ENCODE data around the gene TUBGCP3. TPM values are rescaled to one million over a fixed set of nuclear protein-coding genes. Genes with fewer than 3 reads are reported as not detected.

TUBGCP3 gene
- total RNA-seq, 1 donor from 2014 or later: 14.0 TPM

DNA sequence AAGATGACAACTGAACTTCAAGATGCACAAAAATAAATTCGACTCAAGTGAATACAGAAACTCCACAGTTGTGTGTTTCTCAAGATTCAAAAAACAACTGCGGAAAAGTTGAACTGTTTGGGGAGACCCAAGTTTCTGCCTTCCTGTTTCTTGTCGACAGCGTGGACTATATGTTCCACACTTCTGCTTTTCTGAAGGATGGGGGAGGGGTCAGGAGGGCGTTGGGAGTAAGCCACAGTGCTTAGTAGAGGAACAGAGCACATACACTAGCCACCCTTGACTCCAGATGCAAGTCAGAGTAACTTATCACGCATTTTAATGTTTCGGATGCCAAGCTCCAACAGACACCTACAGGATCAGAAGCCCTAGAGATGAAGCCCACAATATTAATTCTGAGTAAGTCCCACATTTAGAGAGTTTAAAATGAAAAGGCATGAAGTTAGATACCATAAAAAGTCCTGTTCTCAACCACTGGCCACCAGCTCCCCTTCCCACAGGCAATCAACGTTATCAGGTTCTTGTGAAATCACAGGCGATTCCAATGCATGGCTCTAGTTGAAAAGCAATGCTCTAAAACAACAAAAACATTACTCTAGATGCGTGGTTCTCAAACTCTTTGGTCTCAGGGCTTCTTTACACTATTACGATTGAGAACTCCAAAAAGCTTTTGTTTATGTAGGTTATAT lies 4.2 kb downstream of the TUBGCP3 start:
- peaks cover 84% of the 10 kb centered on the region for H3K79me2 ChIP-seq (ENCODE audit: insufficient read depth, low read length)
- TF ChIP-seq CTCF (IDR thresholded peaks at IDR 0.05; ENCODE audit: insufficient read depth, low read depth, low read length): no peak
- TF ChIP-seq EZH2 (IDR thresholded peaks at IDR 0.05; ENCODE audit: insufficient read depth, low read length): no peak
- H3K27ac ChIP-seq (ENCODE audit: low read depth, low read length): no peak overlapping the region
- H3K36me3 ChIP-seq (ENCODE audit: insufficient read depth, low read length): no peaks in the 10 kb centered on the region
- no peaks in the 10 kb centered on the region for H3K27me3 ChIP-seq (ENCODE audit: insufficient read depth, low read length)
- Mint-ChIP-seq H3K4me1 (ENCODE audit: low read depth, unreplicated experiment) (peaks cover 5% of the 10 kb centered on the region), H3K27me3 (ENCODE audit: low read depth, unreplicated experiment) (no peaks in the 10 kb centered on the region), H3K9me3 (ENCODE audit: unreplicated experiment) (peaks cover 6% of the 10 kb centered on the region), H3K4me3 (ENCODE audit: unreplicated experiment) (no peak overlapping the region), H3K27ac (ENCODE audit: unreplicated experiment) (no peak overlapping the region), H3K36me3 (ENCODE audit: low read depth, unreplicated experiment) (peaks cover 3% of the 10 kb centered on the region)
- no peak overlapping the region for H2AFZ ChIP-seq (ENCODE audit: low read depth, low read length)
- no peak overlapping the region for H3K4me2 ChIP-seq (ENCODE audit: low read length)
- no peak overlapping the region for H3K9ac ChIP-seq (ENCODE audit: low read length)
- H4K20me1 ChIP-seq (ENCODE audit: insufficient read depth, low read length): peaks cover 37% of the 10 kb centered on the region
- no peak for DNase-seq (ENCODE audit: low read depth)
- H3K9me3 ChIP-seq (ENCODE audit: insufficient read depth, low read depth, low read length): no peaks in the 10 kb centered on the region
- peaks cover 9% of the 10 kb centered on the region for H3K4me1 ChIP-seq (ENCODE audit: insufficient read depth, low read length)
- no peak overlapping the region for H3K4me3 ChIP-seq (ENCODE audit: insufficient read depth, low read depth, low read length)
- no peak for FAIRE-seq

DNA sequence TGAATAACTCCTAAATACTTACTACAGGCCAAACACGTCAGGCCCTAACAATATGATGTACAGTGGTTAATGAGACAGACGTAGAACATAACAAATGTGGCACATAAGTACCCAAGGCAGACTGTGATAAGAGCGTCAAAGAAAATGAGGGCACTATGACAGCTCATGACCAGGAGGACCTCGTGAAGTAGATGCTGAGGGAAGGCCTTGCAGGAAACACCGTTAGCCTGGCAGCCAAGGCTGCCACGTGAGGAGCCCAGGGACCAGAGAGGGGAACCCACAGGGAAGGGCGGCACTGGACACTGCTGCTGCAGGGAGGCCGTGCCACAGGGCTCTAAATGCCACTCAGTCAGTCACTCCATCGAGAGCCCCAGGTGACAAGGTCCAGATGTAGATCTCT lies 5.7 kb downstream of the TUBGCP3 start:
- H3K4me2 ChIP-seq (ENCODE audit: low read length): no peak overlapping the region
- Mint-ChIP-seq H3K27ac (ENCODE audit: unreplicated experiment) (no peak overlapping the region), H3K4me3 (ENCODE audit: unreplicated experiment) (no peak overlapping the region), H3K9me3 (ENCODE audit: unreplicated experiment) (peaks cover 10% of the 10 kb centered on the region), H3K4me1 (ENCODE audit: low read depth, unreplicated experiment) (peaks cover 3% of the 10 kb centered on the region), H3K36me3 (ENCODE audit: low read depth, unreplicated experiment) (peaks cover 6% of the 10 kb centered on the region), H3K27me3 (ENCODE audit: low read depth, unreplicated experiment) (no peaks in the 10 kb centered on the region)
- H3K4me3 ChIP-seq (ENCODE audit: insufficient read depth, low read depth, low read length): no peak overlapping the region
- peaks cover 94% of the 10 kb centered on the region for H3K79me2 ChIP-seq (ENCODE audit: insufficient read depth, low read length)
- H3K9ac ChIP-seq (ENCODE audit: low read length): no peak overlapping the region
- H3K36me3 ChIP-seq (ENCODE audit: insufficient read depth, low read length): no peaks in the 10 kb centered on the region
- no peak for DNase-seq (ENCODE audit: low read depth)
- no peaks in the 10 kb centered on the region for H3K27me3 ChIP-seq (ENCODE audit: insufficient read depth, low read length)
- no peak overlapping the region for H3K27ac ChIP-seq (ENCODE audit: low read depth, low read length)
- no peak overlapping the region for H2AFZ ChIP-seq (ENCODE audit: low read depth, low read length)
- H3K9me3 ChIP-seq (ENCODE audit: insufficient read depth, low read depth, low read length): no peaks in the 10 kb centered on the region
- no peak for FAIRE-seq
- TF ChIP-seq EZH2 (IDR thresholded peaks at IDR 0.05; ENCODE audit: insufficient read depth, low read length) (no peak), CTCF (IDR thresholded peaks at IDR 0.05; ENCODE audit: insufficient read depth, low read depth, low read length) (no peak)
- H4K20me1 ChIP-seq (ENCODE audit: insufficient read depth, low read length): peaks cover 37% of the 10 kb centered on the region
- peaks cover 3% of the 10 kb centered on the region for H3K4me1 ChIP-seq (ENCODE audit: insufficient read depth, low read length)

- Histone ChIP-seq H3K36me3 (ENCODE audit: insufficient read depth, low read length) (no peaks in the 10 kb centered on the region), H2AFZ (ENCODE audit: low read depth, low read length) (no peak overlapping the region), H3K4me2 (ENCODE audit: low read length) (no peak overlapping the region), H3K9me3 (ENCODE audit: insufficient read depth, low read depth, low read length) (no peaks in the 10 kb centered on the region), H3K27me3 (ENCODE audit: insufficient read depth, low read length) (no peaks in the 10 kb centered on the region), H3K27ac (ENCODE audit: low read depth, low read length) (no peak overlapping the region), H4K20me1 (ENCODE audit: insufficient read depth, low read length) (peaks cover 37% of the 10 kb centered on the region), H3K9ac (ENCODE audit: low read length) (no peak overlapping the region), H3K4me1 (ENCODE audit: insufficient read depth, low read length) (no peaks in the 10 kb centered on the region), H3K79me2 (ENCODE audit: insufficient read depth, low read length) (peaks cover 94% of the 10 kb centered on the region), H3K4me3 (ENCODE audit: insufficient read depth, low read depth, low read length) (no peak overlapping the region)
- peaks cover 3% of the 10 kb centered on the region for H3K4me1 Mint-ChIP-seq (ENCODE audit: low read depth, unreplicated experiment)
- DNase-seq (ENCODE audit: low read depth) (no peak), FAIRE-seq (no peak)
- H3K9me3 Mint-ChIP-seq (ENCODE audit: unreplicated experiment): peaks cover 12% of the 10 kb centered on the region
- no peak overlapping the region for H3K4me3 Mint-ChIP-seq (ENCODE audit: unreplicated experiment)
- no peaks in the 10 kb centered on the region for H3K27me3 Mint-ChIP-seq (ENCODE audit: low read depth, unreplicated experiment)
- no peak for TF ChIP-seq EZH2 (IDR thresholded peaks at IDR 0.05; ENCODE audit: insufficient read depth, low read length)
- no peak for TF ChIP-seq CTCF (IDR thresholded peaks at IDR 0.05; ENCODE audit: insufficient read depth, low read depth, low read length)
- peaks cover 8% of the 10 kb centered on the region for H3K36me3 Mint-ChIP-seq (ENCODE audit: low read depth, unreplicated experiment)
- no peak overlapping the region for H3K27ac Mint-ChIP-seq (ENCODE audit: unreplicated experiment)
Measured at GRCh38 chr13:112580912-112581311, 7.0 kb downstream of the TUBGCP3 start.
